Measurements from ENCODE around the gene ADRA2C. TPM values are rescaled to one million over a fixed set of nuclear protein-coding genes. Genes with fewer than 3 reads are reported as not detected.

ADRA2C gene
- total RNA-seq, 1 donor from 2014 or later, result not detected

DNA sequence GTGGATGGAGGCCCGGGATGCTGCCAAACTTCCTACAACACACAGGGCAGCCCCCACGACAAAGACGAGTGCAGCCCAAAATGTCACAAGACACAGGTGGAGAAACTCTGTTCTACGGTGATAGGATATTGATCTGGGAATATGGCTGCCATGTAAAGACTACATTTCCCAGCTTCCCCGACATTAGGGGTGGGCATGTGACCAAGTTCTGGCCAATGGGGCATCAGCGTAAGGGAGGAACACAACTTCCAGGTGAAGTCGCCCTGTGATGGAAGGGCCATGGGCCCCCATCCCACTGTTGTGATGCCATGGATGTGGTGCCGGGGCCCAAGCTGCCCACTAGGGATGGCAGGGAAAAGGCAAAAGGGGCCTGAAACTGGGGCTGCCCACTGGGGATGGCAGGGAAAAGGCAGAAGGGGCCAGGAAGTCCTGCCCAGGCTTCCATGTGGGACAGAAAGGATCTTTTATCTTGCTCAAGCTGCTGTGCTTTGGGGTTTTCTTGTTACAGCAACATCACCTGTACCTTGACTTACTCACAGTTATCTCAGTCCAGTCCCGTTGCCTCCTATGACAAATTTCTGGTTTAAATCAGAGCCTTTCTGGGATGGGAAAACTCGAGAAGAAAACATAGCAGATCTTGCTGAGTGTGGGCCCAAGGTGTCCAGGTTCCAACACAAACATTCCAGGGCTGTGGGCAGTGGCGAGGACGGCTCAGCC lies 9.7 kb upstream of the ADRA2C start:
- no peak overlapping the region for H3K4me3 ChIP-seq (ENCODE audit: low read depth, low read length)
- no peak for DNase-seq (ENCODE audit: low read depth)
- TF ChIP-seq, protein P1, sequence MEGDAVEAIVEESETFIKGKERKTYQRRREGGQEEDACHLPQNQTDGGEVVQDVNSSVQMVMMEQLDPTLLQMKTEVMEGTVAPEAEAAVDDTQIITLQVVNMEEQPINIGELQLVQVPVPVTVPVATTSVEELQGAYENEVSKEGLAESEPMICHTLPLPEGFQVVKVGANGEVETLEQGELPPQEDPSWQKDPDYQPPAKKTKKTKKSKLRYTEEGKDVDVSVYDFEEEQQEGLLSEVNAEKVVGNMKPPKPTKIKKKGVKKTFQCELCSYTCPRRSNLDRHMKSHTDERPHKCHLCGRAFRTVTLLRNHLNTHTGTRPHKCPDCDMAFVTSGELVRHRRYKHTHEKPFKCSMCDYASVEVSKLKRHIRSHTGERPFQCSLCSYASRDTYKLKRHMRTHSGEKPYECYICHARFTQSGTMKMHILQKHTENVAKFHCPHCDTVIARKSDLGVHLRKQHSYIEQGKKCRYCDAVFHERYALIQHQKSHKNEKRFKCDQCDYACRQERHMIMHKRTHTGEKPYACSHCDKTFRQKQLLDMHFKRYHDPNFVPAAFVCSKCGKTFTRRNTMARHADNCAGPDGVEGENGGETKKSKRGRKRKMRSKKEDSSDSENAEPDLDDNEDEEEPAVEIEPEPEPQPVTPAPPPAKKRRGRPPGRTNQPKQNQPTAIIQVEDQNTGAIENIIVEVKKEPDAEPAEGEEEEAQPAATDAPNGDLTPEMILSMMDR (conservative IDR thresholded peaks at IDR 0.05; ENCODE audit: low read depth, low read length), result no peak

DNA sequence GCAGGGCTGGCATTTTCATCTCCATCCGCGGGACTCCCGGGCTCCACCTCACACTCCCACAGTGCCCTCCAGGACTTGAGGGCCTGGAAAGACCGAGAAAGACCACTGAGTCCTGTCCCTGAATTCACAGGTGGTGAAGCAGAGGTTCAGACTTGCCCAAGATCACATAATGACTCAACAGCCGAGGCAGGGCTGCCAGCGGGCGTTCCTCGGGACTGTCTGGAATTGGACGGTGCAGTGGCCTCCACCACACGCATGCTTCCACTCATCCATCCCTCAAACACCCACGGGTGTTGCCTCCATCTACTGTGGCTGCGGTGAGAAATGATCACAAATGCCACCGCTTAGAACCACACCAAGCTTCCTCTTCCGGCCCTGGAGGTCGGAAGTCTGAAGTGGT lies 6.9 kb upstream of the ADRA2C start:
- TF ChIP-seq, protein P1 (conservative IDR thresholded peaks at IDR 0.05; ENCODE audit: low read depth, low read length), result no peak
- DNase-seq (ENCODE audit: low read depth), result no peak
- H3K4me3 ChIP-seq (ENCODE audit: low read depth, low read length), result no peak overlapping the region

DNA sequence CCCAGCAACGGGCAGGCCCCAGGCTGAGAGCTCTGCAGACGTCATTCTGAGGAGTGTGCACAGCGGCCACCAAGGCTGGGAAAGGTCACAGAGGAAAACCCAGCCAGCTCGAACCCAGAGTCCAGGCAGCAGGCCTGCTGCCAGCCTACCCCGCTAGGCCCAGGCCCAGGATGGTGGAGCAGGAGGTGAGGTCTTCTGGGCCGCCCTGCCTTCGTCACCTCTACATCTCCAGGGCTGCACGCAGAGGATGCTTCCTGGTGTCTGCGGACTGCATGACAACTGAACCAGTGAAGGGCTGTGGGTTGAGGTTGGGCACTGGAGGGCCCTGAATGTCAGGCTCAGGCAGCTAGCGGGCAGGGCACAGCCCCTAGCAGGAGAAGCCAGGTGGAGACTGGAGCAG lies 5.8 kb upstream of the ADRA2C start:
- TF ChIP-seq, protein P1 (conservative IDR thresholded peaks at IDR 0.05; ENCODE audit: low read depth, low read length), result no peak
- no peak overlapping the region for H3K4me3 ChIP-seq (ENCODE audit: low read depth, low read length)
- DNase-seq (ENCODE audit: low read depth), result no peak

DNA sequence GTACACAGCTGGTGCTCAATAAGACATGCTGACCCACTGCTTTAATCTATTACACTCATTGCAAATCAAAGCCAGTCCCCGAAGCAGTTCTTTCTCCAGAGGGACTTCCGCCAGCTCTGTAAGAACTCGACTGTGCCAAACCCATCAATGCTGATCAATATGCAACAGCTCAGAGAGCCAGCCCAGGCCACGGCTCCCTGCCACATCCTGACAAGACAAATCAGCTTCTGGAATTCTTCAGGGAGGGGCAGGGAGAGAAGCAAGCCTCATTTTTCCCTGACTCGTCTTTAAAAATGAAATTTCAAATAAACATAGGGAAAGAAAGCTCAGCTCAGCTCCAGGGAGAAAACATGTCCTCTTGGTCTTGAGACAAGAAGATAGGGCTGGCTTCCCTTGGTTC lies 5.3 kb upstream of the ADRA2C start:
- no peak for DNase-seq (ENCODE audit: low read depth)
- H3K4me3 ChIP-seq (ENCODE audit: low read depth, low read length), result no peak overlapping the region
- TF ChIP-seq, protein P1 (conservative IDR thresholded peaks at IDR 0.05; ENCODE audit: low read depth, low read length), result no peak

DNA sequence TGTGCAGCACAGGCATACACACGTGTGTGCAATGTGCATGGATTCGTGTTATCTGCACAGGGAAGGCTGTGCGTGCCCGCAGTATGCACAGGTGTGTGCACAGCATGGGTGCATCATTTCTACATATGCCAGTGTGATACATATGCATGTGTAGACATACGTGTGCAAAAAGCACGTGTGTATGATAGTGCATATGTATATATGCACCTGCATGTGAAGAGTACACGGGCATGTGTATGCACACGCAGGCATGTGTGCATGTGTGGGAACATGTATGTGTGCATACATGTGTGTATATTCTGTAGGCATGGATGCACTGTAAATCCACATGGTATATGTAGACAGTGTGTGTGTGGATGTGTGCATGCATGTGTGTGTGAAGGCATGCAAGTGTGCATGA lies 3.9 kb upstream of the ADRA2C start:
- TF ChIP-seq, protein P1 (conservative IDR thresholded peaks at IDR 0.05; ENCODE audit: low read depth, low read length), result no peak
- no peak overlapping the region for H3K4me3 ChIP-seq (ENCODE audit: low read depth, low read length)
- DNase-seq (ENCODE audit: low read depth), result no peak

DNA sequence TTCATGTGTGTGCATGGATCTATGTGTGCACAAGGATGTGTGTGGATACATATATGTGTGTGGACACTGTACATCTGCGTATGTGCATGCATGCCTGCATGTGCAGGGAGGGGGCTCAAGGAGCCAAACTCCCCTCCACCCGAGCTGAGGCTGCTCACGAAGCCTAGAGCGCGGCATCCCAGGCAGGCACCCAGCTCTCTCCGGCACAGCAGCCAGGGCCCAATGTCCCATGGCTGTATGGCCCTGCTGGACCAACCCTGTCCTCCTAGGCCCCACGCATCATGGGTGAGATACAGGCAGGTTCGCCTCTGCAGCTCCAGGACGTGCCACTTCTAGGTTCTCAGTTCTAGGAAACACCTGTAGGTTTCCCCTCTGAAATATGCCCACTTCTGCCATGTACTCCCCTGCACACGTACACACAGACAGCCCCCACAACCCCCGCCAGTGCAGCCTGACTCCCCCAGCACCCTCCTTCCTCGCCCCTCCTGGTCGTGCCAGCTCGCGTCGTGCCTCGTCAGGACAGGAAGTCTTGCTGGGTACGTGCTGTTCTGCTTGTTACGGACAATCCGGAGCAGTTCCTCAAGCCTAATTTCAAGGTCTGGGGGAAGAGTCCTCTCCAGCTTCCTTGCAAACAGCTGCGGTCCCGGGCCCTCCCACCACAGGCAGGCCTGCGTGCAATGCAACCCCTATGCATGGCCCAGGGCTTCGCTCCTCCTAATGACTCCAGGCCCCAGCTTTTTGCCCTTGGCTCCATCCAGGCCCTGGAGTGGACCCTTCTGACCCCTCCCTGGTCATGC lies 3.2 kb upstream of the ADRA2C start:
- TF ChIP-seq, protein P1 (conservative IDR thresholded peaks at IDR 0.05; ENCODE audit: low read depth, low read length), result no peak
- no peak overlapping the region for H3K4me3 ChIP-seq (ENCODE audit: low read depth, low read length)
- no peak for DNase-seq (ENCODE audit: low read depth)

Measured in epithelial cell of proximal tubule (primary cell).